H1 (cell line): ENCODE results near the gene SH3TC2.

Source experiments
- CEBPB ChIP-seq: IDR thresholded peaks from 2 replicates; pipeline ENCODE4 v1.6.1; 2012; ENCODE audit warnings: low read depth, low read length
- CTCF ChIP-seq, 3 experiments: IDR thresholded peaks; 1 replicate in 2 of 3; 2 replicates in 1 of 3; pipeline versions ENCODE4 v1.5.1 to v1.6.1; 2011; ENCODE audit warnings: low read length in 3 of 3, mild to moderate bottlenecking in 3 of 3, inconsistent platforms in 2 of 3, low read depth in 1 of 3, moderate library complexity in 1 of 3; ENCODE audit not compliant: insufficient read depth in 1 of 3; ENCODE audit errors: control extremely low read depth in 1 of 3
- SIRT6 ChIP-seq: IDR thresholded peaks from one replicate; pipeline ENCODE4 v1.7.1; 2012; ENCODE audit warnings: low read length, inconsistent platforms
- SRF ChIP-seq: IDR thresholded peaks from 2 replicates; pipeline ENCODE4 v1.6.1; 2011; ENCODE audit warnings: mild to moderate bottlenecking, low read depth, low read length, moderate library complexity

GRCh38 chr5:148996270-148996669, 66.6 kb downstream of the SH3TC2 start:
- TF ChIP-seq CTCF (IDR thresholded peaks at IDR 0.05; ENCODE audit: control extremely low read depth in 1 of 3, insufficient read depth in 1 of 3, low read depth in 1 of 3, low read length in 3 of 3) = no peak
- no peak for TF ChIP-seq SIRT6
- no peak for TF ChIP-seq SRF
- TF ChIP-seq CEBPB = no peak
